AG09309 (cell line): ENCODE data around the gene BAHCC1.
A peak's percentile ranks its signal among the peaks of the same experiment; 100 is the strongest.

Experiments
- DNase-seq: peaks from one replicate; pipeline ENCODE4 v3.0.0-alpha.2; 2010; ENCODE audit warnings: low read depth
- H3K4me3 ChIP-seq: 2 replicates; pipeline ENCODE4 v1.5.1; 2011; ENCODE audit warnings: mild to moderate bottlenecking, low read depth, low read length, moderate library complexity; ENCODE audit not compliant: control insufficient read depth
- TF ChIP-seq, protein P1 (sequence below): IDR thresholded peaks from 2 replicates; pipeline ENCODE4 v1.5.1; 2011; ENCODE audit warnings: mild to moderate bottlenecking, low read depth, low read length, inconsistent platforms; ENCODE audit not compliant: insufficient read depth, control insufficient read depth; ENCODE audit errors: missing control alignments

Gene BAHCC1

DNA sequence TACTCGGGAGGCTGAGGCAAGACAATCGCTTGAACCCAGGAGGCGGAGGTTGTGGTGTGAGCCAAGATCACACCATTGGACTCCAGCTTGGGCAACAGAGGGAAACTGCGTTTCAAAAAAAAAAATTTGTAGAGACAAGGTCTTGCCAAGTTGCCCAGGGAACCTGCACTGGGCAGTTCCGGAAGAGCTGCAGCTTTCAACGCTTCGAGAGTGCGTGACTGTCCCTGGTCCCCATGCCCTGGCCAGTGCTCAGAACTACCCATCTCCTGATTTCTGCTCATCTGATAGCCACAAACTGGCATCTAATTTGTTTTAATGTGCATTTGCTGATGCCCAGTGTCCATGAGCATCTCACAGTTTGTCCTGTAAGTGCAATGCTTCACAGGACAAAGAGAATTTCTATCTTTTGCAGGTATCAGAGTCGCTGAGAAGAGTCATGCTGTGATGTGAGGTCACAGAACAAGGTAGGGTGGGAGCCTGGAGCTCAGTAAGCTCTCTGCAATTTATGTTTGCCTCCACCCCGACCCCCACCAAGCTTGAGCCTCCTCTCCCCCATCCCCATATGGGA is 113.5 kb downstream of the BAHCC1 start:
- TF ChIP-seq, protein P1, sequence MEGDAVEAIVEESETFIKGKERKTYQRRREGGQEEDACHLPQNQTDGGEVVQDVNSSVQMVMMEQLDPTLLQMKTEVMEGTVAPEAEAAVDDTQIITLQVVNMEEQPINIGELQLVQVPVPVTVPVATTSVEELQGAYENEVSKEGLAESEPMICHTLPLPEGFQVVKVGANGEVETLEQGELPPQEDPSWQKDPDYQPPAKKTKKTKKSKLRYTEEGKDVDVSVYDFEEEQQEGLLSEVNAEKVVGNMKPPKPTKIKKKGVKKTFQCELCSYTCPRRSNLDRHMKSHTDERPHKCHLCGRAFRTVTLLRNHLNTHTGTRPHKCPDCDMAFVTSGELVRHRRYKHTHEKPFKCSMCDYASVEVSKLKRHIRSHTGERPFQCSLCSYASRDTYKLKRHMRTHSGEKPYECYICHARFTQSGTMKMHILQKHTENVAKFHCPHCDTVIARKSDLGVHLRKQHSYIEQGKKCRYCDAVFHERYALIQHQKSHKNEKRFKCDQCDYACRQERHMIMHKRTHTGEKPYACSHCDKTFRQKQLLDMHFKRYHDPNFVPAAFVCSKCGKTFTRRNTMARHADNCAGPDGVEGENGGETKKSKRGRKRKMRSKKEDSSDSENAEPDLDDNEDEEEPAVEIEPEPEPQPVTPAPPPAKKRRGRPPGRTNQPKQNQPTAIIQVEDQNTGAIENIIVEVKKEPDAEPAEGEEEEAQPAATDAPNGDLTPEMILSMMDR, result no peak
- H3K4me3 ChIP-seq, result peak overlapping the region; percentile 63
- no peak for DNase-seq

DNA sequence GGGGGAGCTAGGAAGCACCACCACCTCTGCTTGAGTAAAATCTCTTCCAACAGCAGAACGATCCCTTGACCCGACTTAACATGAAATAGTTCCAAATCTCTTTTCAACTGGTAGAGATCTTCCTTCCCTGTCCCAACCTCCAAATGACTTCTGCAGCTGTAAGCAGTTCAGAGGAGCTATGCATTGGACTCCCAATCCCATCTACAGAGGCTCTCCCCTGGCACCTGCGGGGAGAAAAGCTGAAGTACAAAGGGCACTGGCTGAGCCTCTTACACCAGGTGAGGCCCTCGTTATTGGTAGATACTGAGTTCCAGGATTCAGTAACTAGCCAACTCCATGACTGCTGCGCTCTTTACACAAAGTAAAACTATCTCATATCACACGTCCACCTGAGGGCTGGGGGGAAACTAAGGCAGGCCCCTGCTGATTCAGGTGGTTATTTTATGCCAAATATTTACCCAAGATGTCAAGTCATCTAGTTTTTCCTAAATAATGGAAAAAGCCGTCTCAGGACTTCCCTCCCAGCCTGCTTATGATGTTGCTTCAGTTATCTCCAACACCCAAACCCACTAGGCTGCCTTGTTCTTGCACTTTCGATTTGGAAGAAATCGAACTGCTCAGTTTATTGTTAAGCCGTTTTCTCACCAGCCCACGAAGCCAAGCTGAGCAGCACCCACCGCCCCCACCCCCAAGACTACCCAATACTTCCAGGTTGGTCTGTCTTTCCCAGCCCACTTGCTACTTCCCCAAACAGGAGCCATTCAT is 114.1 kb downstream of the BAHCC1 start:
- H3K4me3 ChIP-seq, result peak overlapping the region; percentile 63
- TF ChIP-seq, protein P1, result no peak
- DNase-seq, result no peak

DNA sequence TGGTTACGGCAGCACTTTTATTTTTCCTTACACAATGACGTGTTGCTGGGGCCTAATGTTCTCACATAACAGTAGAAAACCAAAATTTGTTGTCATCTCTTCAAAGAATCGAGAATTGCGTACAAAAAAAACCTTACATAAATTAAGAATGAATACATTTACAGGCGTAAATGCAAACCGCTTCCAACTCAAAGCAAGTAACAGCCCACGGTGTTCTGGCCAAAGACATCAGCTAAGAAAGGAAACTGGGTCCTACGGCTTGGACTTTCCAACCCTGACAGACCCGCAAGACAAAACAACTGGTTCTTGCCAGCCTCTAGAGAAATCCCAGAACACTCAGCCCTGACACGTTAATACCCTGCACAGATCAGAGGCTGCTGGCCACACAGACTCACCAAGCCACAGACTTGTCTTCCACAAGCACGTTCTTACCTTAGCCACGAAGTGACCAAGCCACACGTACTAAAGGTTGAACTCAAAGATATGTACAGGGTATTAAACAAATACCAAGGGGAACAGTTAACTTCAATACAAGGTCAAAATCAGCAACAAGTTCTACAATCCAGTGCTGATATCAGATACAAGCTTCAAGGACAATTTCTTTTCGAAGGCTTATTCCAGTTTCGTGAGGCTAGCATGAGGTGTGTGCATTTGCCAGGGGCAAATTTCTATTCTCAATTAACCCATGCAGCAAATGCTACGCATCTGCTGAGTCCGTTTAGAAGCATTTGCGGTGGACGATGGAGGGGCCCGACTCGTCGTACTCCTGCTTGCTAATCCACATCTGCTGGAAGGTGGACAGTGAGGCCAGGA is 114.9 kb downstream of the BAHCC1 start:
- DNase-seq, result no peak
- TF ChIP-seq, protein P1, result no peak
- H3K4me3 ChIP-seq, result peak overlapping the region; percentile 63

DNA sequence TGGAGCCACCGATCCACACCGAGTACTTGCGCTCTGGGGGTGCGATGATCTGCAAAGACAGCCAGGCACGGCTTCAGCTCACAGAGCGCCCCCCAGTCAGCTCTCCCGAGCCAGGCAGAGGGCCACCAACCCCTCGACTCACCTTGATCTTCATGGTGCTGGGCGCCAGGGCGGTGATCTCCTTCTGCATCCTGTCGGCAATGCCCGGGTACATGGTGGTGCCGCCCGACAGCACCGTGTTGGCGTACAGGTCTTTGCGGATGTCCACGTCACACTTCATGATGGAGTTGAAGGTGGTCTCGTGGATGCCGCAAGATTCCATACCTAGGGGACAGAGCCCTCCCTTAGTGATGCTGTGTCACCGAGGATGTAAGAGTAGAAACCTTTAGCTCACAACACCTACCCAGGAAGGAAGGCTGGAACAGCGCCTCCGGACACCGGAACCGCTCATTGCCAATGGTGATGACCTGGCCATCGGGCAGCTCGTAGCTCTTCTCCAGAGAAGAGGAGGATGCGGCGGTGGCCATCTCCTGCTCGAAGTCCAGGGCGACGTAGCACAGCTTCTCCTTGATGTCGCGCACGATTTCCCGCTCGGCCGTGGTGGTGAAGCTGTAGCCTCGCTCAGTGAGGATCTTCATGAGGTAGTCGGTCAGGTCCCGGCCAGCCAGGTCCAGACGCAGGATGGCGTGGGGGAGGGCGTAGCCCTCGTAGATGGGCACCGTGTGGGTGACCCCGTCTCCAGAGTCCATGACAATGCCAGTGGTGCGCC is 115.7 kb downstream of the BAHCC1 start:
- TF ChIP-seq, protein P1, result no peak
- peak overlapping the region; percentile 63 for H3K4me3 ChIP-seq
- DNase-seq, result no peak

DNA sequence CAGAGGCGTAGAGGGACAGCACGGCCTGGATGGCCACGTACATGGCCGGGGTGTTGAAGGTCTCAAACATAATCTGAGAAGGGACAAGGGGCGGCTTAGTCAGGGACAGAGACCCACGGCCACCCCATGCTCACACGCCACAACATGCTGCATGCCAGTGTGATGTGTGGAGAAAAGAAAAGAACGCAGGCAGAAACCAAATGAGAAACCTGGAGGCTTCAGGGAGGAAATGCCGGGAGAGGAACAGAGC is 116.2 kb downstream of the BAHCC1 start:
- TF ChIP-seq, protein P1, result no peak
- peak overlapping the region; percentile 63 for H3K4me3 ChIP-seq
- DNase-seq, result no peak

DNA sequence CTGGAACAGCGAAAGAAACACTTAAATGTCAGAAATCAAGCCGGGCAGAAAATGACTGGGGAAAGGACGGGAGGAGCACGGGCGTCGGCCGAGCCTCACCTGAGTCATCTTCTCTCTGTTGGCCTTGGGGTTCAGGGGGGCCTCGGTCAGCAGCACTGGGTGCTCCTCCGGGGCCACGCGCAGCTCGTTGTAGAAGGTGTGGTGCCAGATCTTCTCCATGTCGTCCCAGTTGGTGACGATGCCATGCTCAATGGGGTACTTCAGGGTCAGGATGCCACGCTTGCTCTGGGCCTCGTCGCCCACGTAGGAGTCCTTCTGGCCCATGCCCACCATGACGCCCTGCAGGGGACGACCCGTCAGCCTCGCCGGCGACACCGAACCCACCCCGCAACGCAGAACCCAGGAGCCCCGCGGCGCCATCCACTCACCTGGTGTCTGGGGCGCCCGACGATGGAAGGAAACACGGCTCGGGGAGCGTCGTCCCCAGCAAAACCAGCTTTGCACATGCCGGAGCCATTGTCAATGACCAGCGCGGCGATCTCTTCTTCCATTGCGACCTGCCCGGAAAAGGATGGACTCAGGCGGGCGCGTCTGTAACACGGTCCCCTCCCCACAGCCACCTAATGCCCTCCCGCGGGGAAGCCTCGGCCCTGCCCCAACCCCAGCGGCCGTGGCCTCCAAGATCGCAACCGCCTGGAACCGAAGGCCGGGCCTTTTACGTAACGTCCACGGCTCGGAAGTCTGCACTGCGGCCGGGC is 116.7 kb downstream of the BAHCC1 start:
- TF ChIP-seq, protein P1, result no peak
- no peak for DNase-seq

More for the DNA sequence above, 116.7 kb downstream of the BAHCC1 start:
- peak overlapping the region; percentile 63 for H3K4me3 ChIP-seq
